Limb (tissue), 2 donors: Measurements from ENCODE around the gene NRARP.

Source experiments
- DNase-seq, 2 donors: peaks; one replicate each; pipeline ENCODE4 v3.0.0-alpha.2; 2016; ENCODE audit errors: extremely low spot score in 2 of 2

The NRARP gene

DNA sequence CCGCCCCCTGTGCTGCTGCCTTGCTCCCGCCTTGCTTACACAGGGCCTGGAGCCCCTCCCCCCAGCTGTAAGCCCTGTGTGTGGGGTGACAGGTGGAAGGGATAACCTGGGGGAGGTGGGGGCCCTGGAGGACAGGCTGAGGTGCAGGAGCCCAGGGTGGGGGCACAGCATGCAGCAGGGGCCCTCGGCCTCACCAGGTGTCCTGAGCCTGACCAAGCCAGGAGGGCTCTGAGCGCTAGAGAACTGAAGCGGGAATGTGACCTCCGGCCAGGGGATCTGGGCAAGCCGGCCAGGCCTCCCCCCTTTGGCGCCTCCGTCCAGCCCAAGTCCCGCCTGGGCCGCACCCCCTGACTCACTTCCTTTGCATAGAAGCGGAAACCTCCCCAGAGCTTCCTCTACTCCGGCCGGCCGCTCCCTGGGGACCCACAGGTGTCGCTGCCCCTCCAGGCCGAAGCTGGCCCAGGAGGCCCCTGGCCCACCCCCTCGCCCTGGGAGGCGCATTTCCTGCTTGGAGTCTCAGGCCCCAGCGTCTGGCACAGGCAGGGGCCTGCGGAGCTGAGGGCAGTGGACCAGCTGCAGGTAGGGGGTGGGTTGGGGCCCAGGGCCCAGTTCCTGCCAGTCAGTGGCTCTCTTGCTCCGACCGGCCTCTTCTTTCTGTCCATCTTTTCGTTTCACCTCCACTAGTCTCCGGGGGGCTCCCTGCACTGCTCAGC is 24.6 kb downstream of the NRARP start, which contains the start of gene TOR4A:
Gene TOR4A (plus strand): TSS at position 398 of the 713 bp plus-strand sequence. CDS start 964 bp downstream, outside the sequence.
- peak in 1 of 2 donors; percentile 58 for DNase-seq

DNA sequence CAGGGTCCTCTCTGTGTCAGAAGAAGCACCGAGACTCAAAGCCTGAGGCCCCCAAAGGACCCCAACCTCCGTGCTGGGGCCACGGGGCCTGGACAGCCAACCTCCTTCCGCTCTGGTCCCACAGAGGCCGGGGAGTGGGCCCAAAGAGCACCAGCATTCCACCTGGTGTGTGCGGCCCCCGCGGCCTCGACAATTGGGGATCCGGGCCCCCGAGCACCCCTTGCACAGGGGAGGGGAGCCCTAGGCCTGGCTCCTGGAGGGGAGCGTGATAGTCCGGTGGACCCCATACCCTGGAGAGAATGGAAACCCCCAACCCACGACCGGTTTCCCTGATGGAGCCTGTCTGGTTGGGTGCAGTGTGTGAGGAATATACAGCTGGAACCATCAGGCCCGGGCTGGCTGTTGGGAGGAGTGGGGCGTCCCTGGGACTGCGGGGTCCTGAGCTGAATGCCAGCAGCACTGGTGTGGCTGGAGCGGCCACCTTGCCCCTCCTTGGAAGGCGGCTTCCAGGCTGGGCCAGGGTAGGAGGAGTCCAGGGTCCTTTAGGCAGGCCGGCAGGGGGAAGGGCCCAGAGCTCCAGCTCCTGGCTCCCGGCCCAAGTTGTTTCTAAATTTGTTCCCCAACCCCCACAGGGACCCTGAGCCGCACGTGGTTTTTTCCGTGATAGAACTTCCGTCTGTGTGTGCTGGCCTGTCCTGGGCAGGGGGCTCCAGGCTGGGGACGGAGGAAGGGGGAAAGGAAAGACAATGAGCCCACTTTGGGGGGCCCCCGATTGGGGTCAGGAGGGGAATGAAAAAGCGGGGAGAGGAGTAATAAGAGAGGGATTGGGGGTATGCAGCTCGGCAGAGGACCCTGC is 25.4 kb downstream of the NRARP start:
- DNase-seq = peak; percentile 80 to 85

DNA sequence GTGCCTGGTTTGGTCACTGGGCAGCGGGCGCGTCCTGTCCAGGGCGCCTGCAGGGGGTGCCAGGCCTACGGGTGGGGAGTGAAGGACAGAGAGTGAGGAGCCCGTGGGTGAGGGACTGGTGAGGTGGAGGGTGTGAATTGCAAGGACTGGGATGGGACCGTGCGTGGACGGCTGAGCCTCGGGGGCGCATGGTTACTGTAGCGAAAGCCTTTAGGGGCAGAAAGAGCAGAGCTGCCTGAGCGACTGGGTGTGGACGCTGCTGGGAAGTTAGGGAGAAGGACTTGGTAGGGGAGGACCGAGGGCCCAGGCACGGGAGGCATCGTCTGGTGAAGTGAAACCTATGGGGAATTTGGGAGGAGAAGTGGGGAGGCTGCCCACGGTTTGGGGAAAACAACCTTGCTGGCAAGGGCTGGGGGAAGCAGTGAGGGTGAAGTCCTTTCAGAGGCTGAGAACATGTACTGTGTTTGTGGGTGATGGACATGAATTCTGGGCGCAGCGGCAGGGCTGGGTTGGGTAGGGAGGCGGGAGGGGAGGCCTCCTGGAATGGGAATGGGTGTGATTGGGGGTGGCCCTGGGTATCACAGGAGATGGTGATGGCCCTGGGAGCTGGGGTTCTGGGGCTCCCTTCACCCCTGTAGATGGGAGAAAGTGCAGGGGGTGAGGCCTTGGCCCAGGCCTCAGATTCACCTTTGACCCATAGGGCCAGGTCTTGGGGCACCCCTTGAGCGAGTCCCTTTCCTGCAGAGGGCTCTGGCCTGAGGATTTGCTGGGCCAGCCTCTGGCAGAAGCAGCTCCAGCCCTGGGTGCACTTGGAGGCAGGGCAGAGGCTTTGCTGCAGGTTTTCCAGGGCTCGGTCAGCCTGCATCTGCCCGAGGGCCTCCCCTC is 26.2 kb downstream of the NRARP start:
- no peak for DNase-seq

DNA sequence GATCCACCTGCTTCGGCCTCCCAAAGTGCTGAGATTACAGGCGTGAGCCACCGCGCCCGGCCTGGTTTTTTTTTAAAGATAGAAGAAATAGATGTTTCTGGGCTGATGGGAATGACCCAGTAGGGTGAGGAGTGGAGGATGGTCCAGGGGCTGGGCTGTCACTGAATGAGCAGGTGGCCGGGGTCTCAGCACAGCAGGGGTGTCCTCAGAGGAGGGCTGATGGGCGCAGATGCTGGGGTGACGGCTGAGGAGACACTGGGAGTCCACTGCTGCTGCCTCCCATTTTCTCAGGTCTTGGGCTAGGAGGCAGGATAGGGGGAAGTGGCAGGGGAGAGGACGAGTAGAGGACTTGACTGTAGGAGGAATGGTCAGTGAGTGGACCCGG is 26.9 kb downstream of the NRARP start:
- no peak for DNase-seq

DNA sequence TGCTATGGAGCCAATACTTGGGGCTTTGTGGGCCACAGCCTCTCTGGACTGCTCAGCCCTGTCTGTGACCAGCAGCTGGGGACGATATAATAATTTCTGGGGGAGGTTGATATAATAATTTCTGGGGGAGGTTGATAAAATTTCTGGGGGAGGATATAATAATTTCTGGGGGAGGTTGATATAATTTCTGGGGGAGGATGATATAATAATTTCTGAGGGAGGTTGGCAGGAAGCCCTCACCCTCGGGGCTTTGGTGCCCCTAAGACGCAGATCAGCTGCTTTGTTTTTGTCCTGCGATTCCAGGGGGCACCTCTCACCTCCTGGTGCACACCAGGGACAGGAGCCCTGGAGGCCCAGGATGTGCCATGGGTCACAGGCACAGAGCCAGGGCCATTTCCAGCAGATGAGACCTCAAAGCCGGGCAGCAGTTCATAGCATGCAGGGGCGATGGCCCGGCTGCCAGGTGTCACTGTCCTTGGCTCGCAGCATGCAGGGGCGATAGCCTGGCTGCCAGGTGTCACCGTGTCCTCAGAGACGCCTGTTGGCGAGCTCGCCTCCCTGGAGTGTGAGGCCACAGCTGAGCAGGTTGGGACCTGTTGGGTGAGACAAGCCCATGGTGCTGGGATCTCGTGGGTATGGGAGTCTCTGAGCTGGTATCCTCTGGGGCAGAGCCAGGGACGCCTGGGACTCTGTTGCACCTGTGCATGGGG is 28.3 kb downstream of the NRARP start:
- DNase-seq = no peak

DNA sequence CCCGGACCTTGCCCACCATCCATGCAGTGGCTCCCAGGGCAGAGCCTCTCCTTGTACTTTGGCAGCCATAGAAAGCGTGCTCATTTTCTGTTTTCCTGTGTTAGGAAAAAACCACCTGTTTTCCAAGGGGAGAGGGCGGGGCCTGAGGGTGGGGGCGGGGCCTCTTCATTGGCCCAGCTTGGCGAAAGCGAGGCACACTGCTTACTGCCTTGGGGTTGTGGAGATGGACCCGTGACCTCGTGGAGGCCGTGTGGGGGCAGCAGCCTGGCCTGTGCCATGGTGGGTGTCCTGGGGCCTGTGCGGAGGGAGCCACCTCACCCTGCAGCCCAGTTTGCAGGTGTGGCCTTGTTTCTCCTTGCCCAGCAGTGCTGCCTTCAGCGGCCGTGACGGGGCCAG is 29.0 kb downstream of the NRARP start:
- no peak for DNase-seq

DNA sequence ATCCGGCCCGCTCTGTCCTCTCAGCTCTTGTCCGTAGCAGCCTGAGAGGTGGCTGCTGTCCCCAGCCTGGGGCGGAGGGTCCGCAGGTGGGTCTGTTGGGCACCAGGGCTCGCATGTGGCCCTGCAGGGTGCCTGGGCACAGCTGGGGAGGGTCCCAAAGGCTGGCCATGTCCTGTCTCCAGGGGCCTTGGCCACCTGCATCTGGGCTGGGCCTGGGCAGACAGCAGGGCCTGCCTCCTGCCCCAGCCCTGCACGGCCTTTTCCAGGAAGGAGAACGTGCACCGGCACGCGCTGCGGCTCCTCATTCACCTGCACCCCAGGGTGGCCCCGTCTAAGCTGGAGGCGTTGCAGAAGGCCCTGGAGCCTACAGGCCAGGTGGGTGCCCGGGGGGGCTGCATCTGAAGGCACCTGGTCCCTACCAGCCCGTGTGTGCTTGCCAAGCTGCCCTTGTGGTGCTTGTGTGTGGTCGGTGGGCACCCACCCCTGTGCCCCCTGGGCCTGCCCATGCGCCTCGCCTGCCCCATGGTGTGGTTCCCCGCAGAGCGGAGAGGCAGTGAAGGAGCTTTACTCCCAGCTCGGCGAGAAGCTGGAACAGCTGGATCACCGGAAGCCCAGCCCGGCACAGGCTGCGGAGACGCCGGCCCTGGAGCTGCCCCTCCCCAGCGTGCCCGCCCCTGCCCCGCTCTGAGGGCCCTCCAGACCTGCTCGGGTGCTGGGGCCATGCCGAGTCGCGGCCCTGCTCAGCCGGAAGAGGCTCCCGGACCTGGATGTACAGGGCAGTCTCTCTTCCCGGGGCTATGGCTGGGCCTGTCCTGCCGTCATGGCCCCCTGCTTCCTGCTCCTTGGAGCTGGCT is 29.6 kb downstream of the NRARP start:
- DNase-seq = no peak

DNA sequence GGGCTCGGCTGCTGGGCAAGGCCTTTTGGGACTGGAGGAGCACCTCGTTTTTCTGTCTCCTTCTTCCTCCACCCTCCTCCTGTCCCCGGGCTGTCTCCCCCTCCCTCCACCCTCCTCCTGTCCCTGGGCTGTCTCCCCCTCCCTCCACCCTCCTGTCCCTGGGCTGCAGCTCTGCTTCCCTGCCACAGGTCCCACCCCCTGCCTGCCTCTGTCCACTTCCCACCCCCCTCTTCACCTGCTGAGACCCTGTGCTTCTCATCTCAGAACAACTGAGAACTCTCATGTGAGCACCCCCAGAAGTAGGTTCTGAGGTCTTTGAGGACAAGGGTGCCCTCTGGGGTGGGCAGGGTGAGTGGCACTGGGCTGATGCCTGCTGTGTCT is 30.4 kb downstream of the NRARP start:
- DNase-seq = no peak

DNA sequence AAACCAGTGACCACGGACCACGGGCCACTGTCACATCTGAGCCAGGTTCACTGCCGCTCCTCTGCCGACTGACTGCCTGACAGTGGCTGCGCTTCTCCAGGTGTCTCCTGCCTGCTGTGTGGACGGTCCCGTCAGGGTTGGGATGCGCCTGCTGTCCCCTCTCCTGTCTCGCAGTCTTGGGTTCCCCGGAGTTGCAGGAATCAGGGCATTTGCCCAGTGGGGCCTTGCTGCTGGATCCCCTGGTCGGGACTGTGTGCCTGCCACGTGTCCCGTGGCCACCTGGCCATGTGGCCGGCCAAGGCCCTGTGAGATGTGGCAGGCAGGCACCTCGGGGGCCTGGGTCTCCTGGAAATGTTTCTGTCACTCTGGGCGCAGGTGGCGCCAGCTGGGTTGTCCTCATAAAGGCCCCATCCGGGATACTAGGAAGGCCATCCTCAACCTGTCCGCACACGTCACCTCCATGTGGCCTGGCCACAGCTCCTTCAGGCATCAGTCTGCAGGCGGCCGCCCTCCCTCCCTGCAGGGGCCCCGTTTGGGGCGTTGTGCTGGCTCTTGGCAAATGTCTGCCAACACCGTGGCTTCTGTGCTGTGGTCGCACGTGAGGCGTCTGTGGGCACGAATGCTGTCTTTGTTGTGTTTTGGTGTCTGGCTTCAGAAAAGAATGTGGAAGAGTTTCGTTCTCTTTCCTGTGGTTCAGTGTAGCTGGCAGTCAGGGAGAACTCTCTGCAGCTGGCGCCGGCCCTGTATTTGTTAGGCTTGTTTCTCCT is 31.0 kb downstream of the NRARP start:
- DNase-seq = no peak

DNA sequence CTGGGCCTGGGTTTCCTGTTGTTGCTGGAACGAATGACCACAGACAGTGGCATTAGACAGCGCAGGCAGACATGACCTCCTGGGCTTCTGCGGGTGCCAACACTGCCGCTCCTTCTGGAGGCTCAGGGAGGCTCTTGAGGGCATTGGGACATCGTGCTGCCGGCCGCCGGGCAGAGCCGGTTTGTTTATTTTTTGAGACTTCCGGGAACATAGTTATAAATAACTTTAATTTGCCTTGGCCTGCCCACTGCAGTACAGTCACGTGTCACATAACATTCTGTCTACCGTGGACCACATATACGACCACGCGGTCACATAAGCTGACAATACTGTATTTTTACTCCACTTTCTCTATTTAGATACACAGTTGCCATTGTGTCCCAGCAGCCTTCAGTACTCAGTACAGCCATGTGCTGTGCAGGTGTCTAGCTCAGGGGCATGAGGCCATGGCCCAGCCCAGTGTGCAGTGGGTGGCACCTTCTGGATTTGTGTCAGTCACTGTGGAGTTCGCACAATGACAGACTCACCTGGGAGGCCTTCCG is 32.8 kb downstream of the NRARP start:
- no peak for DNase-seq

DNA sequence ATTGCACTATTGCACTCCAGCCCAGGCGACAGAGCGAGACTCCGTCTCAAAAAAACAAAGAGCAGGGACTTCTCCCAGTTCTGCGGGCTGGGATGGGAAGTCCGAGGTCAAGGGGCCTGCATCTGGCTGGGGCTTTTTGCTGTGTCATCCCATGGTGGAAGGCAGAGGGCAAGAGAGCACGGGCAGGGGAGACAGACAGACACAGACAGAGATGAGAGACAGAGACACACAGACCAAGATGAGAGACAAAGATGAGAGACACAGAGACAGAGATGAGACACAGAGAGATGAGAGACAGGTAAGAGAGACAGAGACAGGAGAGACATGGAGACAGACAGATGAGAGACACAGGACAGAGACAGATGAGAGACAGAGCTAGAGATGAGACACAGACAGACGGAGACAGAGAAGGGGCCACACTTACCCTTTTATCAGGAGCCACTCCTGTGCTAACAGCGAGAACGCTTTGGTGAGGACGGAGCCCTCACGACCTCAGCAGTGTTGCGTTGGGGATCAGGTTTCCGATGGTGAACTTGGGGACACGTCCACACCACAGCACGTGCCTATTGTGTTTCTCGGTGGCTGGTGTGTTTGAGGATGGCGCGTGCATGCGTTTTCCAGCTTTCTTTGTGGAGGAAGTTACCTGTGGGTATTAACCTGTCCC is 33.4 kb downstream of the NRARP start:
- no peak for DNase-seq

DNA sequence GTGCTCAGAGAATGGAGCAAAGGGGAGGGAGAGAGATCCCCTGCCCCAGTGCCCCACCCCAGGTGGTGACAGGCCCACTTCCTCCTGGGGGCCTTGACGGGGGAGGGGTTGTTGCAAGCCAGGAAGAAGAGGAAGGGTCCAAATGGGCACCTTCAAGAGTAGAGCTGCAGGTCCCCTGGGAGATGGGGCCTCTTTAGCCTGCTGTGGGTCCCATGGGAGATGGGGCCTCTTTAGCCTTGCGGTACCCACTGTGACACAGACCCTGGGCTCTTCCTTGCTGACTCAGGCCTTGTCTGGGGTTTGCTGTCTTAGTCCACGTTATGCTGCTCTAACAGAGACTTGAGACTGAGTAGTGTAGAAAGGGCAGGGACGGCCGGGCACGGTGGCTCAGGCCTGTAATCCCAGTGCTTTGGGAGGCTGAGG is 34.1 kb downstream of the NRARP start:
- DNase-seq = no peak

DNA sequence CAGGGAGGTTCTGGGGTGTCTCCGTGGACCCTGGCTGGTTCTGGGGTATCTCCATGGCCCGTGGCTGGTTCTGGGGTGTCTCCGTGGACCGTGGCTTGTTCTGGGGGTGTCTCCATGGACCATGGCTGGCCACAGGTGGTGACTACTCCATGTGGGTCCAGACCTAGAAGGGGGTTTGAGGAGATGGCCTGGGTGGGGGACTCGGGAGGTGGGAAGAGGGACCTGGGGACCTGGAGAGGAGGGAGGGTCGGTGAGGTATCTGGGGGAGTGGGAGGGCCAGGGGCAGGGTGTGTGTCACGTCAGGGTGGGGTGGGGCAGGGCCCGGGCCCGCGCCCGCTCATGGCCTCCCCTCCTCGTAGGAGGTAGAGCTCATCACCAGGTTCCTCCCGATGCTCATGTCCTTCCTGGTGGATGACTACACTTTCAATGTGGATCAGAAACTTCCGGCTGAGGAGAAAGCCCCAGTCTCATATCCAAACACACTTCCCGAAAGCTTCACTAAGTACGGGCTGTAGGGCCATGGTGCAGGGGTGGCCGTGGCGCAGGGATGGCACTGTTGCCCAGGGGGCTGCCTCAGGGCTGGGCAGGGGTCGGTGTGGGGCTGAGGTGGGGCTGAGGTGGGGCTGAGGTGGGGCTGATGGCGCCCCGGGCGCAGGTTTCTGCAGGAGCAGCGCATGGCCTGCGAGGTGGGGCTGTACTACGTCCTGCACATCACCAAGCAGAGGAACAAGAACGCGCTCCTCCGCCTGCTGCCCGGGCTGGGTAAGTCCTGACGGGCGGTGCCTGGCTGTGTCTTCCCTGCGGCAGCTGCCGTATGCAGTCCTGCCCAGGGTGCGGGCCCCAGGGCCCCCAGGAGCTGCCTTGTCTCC is 35.3 kb downstream of the NRARP start:
- DNase-seq = no peak

DNA sequence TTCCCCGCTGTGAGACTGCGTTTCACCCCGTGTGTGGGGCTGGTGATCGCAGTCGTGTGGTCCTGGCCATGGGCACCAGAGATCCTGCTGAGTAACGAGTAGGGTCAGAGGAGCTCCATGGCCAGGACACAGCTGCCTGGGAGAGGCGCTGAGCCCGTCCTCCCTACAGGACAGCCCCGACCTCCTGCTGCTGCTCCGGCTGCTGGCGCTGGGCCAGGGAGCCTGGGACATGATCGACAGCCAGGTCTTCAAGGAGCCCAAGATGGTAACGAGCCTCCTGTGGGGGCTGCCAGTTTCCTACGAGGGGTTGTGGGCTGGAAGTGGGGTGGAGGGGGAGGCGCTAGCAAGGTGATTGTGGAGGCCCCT is 35.9 kb downstream of the NRARP start:
- DNase-seq = no peak

DNA sequence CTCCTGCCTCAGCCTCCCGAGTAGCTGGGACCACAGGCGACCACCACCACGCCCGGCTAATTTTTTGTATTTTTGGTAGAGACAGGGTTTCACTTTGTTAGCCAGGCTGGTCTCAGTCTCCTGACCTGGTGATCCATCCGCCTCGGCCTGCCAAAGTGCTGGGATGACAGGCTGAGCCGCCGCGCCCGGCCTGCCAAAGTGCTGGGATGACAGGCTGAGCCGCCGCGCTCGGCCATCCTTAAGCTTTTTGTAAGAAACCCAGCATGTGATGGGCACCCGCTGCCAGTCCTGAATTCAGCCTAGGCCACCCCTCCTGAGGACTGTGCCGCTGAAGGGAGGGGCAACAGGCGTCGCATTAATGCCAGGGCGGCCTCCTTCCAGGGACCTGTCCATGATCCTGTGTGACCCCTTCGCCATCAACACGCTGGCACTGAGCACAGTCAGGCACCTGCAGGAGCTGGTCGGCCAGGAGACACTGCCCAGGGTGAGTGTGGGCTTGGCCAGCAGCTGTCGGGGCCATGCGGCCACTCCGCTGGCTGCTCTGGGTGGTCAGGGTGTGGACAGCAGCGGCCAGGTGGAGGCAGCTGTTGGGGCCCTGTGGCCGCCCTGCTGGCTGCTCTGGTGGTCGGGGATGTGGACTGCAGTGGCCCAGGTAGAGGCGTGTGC is 36.4 kb downstream of the NRARP start:
- DNase-seq = no peak

DNA sequence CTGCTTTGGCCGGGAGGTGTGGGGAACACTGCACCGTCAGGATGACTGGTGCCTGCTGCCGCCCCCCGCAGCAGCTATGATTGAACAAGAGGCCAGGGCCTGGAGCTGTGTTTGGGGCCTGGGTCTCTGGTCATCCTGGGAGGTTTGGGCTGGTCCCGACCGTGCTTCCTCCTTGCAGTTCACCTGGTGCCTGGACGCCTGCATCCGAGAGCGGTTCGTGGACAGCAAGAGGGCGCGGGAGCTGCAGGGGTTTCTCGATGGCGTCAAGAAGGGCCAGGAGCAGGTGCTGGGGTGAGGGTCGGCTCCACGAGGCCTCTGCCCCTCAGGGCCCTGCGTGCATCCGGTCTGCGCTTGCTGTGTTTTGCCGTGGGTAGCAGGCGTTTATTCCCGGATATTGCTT is 38.0 kb downstream of the NRARP start:
- no peak for DNase-seq

DNA sequence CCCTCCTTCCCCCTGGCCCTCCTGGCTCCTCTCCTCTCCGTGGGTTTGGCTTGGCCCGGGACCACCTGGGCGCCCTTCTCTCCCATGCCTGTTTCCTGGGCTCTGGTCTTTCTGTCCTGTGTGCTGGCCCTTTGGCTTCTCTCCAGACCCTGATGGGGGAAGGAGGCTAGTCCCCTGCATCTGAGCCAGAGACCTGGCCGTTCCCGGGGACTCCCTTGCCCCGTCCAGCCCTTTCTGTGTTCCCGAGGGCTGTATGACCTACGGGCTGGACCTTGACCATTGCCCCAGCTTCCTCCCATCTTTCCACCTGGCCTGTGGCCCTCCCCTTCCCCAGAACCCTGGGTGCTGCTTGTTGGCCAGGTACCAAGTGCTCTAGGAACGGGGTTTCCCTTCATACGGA is 38.6 kb downstream of the NRARP start:
- no peak for DNase-seq
